Panc1 (cell line): Measurements from ENCODE around the gene ADAMTS2. TPM values are rescaled to one million over a fixed set of nuclear protein-coding genes. Genes with fewer than 3 reads are reported as not detected.

Experiments
- ATAC-seq: fragments of 200-7000 bp; cut with Tn5 transposase; 2 replicates; pipeline ENCODE4 v1.9.1; 2020; ENCODE audit warnings: mild to moderate bottlenecking, moderate library complexity
- BruUV-seq: library from RNA; stranded (reverse); fragments of 400-500 nt; replicated peaks from 2 replicates; lab custom pipeline; 2021; lab: Mats Ljungman, UMichigan
- CTCF ChIA-PET: fragments of 300-600 bp; sonication (Branson Sonifier 250); formaldehyde crosslinking; loops from one replicate; lab custom pipeline; 2022; ENCODE audit warnings: antibody characterized with exemption; lab: Charles Lee
- POLR2A ChIA-PET: fragments of 300-600 bp; sonication (Branson Sonifier 250); formaldehyde crosslinking; loops from one replicate; lab custom pipeline; 2022; ENCODE audit warnings: antibody characterized with exemption; lab: Charles Lee
- DNase-seq: peaks from one replicate; pipeline ENCODE4 v3.0.0-alpha.2; 2010; ENCODE audit warnings: low read depth, low spot score
- H3K27ac ChIP-seq: 2 replicates; pipeline ENCODE4 v1.5.1; 2011; ENCODE audit warnings: mild to moderate bottlenecking, low read length, inconsistent platforms
- H3K27me3 ChIP-seq: fragments of 200-500 bp; sonication (Bioruptor generic); 2 replicates; pipeline ENCODE4 v1.6.0; 2014; ENCODE audit warnings: low read length, inconsistent platforms; ENCODE audit not compliant: control insufficient read depth, insufficient read depth
- H3K36me3 ChIP-seq: fragments of 200-500 bp; sonication (Bioruptor generic); 2 replicates; pipeline ENCODE4 v1.5.1; 2014; ENCODE audit warnings: inconsistent platforms, mild to moderate bottlenecking, low read length, moderate library complexity; ENCODE audit not compliant: control insufficient read depth, insufficient read depth
- H3K4me1 ChIP-seq: 2 replicates; pipeline ENCODE4 v1.5.1; 2011; ENCODE audit warnings: inconsistent platforms, mild to moderate bottlenecking, low read length, moderate library complexity; ENCODE audit not compliant: control insufficient read depth, insufficient read depth
- H3K4me3 ChIP-seq, 2 experiments: 2 replicates each; pipeline ENCODE4 v1.5.1; 2011 to 2012; ENCODE audit warnings: low read depth in 2 of 2, low read length in 2 of 2, mild to moderate bottlenecking in 2 of 2, inconsistent platforms in 1 of 2, moderate library complexity in 1 of 2
- H3K9me3 ChIP-seq: fragments of 200-500 bp; sonication (Bioruptor generic); 2 replicates; pipeline ENCODE4 v1.5.1; 2014; ENCODE audit warnings: low read depth, mild to moderate bottlenecking, inconsistent platforms, low read length, moderate library complexity; ENCODE audit not compliant: control insufficient read depth, insufficient read depth
- CTCF ChIP-seq: fragments of 450-650 bp; IDR thresholded peaks from 2 replicates; pipeline ENCODE4 v1.5.1; 2017; ENCODE audit warnings: mild to moderate bottlenecking
- POLR2AphosphoS5 ChIP-seq: IDR thresholded peaks from 2 replicates; pipeline ENCODE4 v1.6.1; 2012; ENCODE audit warnings: mild to moderate bottlenecking, low read depth, low read length, moderate library complexity
- REST ChIP-seq, 2 experiments: IDR thresholded peaks; 2 replicates each; pipeline ENCODE4 v1.6.1; 2011 to 2012; ENCODE audit warnings: low read depth in 2 of 2, control low read depth in 1 of 2, low read length in 1 of 2, mild to moderate bottlenecking in 1 of 2, moderate library complexity in 1 of 2; ENCODE audit not compliant: insufficient read depth in 1 of 2
- SIN3A ChIP-seq: IDR thresholded peaks from 2 replicates; pipeline ENCODE4 v1.6.1; 2012; ENCODE audit warnings: low read depth, mild to moderate bottlenecking, low read length, moderate library complexity, borderline replicate concordance; ENCODE audit not compliant: insufficient read depth
- TCF7L2 ChIP-seq: IDR thresholded peaks from 2 replicates; pipeline ENCODE4 v1.6.1; 2011; ENCODE audit warnings: mild to moderate bottlenecking, low read depth, low read length, inconsistent platforms
- in situ Hi-C: cut with HindIII; loops from 2 replicates; pipeline ENCODE4 v1.10.0; 2016; ENCODE audit warnings: low sequenced_read_pairs, low pct_unique_long_range_greater_than_20kb
- intact Hi-C: fragments of 100-400 bp; cut with micrococcal nuclease; formaldehyde crosslinking; loops from one replicate; pipeline ENCODE4 v1.10.0; 2022; ENCODE audit not compliant: unreplicated experiment
- total RNA-seq: library from RNA; stranded (reverse); gene quantifications from one replicate; pipeline ENCODE4 v1.2.1, GENCODE V29; 2021; ENCODE audit not compliant: unreplicated experiment

Gene ADAMTS2
- total RNA-seq, 1 experiment from 2014 or later, result 0.13 TPM

- Histone ChIP-seq H3K4me1 (no peaks in the 10 kb centered on the region), H3K4me3 (no peak overlapping the region), H3K36me3 (no peaks in the 10 kb centered on the region), H3K9me3 (no peaks in the 10 kb centered on the region), H3K27ac (no peak overlapping the region), H3K27me3 (no peaks in the 10 kb centered on the region)
- ChIA-PET CTCF (interaction anchor here (0.6 kb wide), 1 partner anchor 54 kb away, joined by 6 read pairs; no protein-coding TSS in a partner anchor), POLR2A (no interaction called here)
- intact Hi-C loops (no loop called here), in situ Hi-C loops (no loop called here)
- no TSS peak for BruUV-seq
- ATAC-seq (0 out of 2 replicates have a peak, but pooled peaks have one; percentile 3), DNase-seq (no peak)
- TF ChIP-seq CTCF (no peak), POLR2AphosphoS5 (no peak)
Measured at GRCh38 chr5:179266291-179267070, 78.8 kb downstream of the ADAMTS2 start.

- no peak for DNase-seq
- Histone ChIP-seq H3K4me1 (no peaks in the 10 kb centered on the region), H3K9me3 (no peaks in the 10 kb centered on the region), H3K4me3 (no peak overlapping the region), H3K27me3 (no peaks in the 10 kb centered on the region), H3K27ac (no peak overlapping the region), H3K36me3 (no peaks in the 10 kb centered on the region)
- intact Hi-C loops (no loop called here), in situ Hi-C loops (no loop called here)
- no peak for ATAC-seq
- CTCF ChIA-PET, result no interaction called here
- no peak for TF ChIP-seq POLR2AphosphoS5
- no peak for TF ChIP-seq REST (IDR thresholded peaks at IDR 0.05; ENCODE audit: insufficient read depth in 1 of 2, low read depth in 2 of 2, low read length in 1 of 2)
- no peak for TF ChIP-seq CTCF
- no peak for TF ChIP-seq SIN3A
- no peak for TF ChIP-seq TCF7L2
- POLR2A ChIA-PET, result no interaction called here
- no TSS peak for BruUV-seq
Measured at GRCh38 chr5:179265514-179266290, 79.6 kb downstream of the ADAMTS2 start.
